ENCODE data around the gene SLC66A2. TPM values are rescaled to one million over a fixed set of nuclear protein-coding genes. Genes with fewer than 3 reads are reported as not detected.
A peak's percentile ranks its signal among the peaks of the same experiment; 100 is the strongest.

SLC66A2 gene
- total RNA-seq, 1 experiment from 2014 or later: 37.7 TPM

DNA sequence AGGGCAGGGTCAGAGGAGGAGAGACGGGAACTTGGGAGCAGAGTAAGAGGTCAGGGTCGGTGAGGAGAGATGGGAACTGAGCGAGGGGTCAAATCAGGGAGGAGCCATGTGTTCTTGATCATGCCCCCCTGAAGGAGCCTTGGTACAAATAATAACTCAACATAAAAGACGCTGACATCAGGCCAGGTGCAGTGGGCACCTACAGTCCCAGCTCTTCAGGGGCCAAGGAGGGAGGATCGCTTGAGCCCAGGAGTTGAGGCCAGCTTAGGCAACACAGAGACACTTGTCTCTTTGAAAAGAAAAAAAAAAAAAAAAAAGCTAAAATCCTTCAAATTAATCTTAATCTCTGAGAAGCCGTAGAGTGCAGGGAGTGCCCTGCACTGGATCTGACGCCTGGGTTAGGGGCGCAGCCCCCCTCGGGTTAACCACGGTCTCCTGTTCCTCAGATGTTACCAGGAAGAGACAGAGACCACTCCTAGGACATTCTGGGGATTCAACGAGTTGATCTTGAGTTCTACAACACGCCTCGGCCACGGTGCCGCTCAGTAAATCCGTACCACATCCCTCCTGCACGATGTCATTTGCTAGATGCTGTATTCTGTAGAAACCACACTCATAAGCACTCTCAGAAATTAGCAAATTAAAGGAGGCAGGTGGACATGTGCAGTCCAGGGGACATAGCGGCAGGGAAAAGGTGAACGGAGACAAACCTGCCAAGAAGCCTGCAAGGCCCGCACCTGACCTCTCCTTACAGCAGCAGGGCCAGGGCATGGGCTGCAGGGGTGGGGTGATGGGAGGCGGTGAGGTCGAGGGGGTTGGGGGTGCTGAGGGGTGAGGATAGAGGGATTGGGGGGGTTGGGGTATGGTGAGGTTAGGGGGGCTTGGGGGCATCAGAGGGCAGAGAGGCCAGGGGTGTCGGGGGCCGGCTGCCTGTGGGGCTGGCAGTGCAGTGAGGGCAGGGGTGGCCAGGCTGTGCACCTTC is 29.2 kb downstream of the SLC66A2 start:
- no peaks in the 10 kb centered on the region for H3K4me1 ChIP-seq (replicated peaks)
- DNase-seq (ENCODE audit: low read depth in 1 of 2, low spot score in 2 of 2): peak in 1 of 2 experiments; percentile 31
- no peak overlapping the region for H3K4me3 ChIP-seq
- peaks cover 20% of the 10 kb centered on the region for H3K36me3 ChIP-seq
- no peaks in the 10 kb centered on the region for H3K27me3 ChIP-seq (replicated peaks)
- H3K27ac ChIP-seq: no peak overlapping the region
- H3K9me3 ChIP-seq (replicated peaks): peaks cover 10% of the 10 kb centered on the region; the same call in 1 of the 2 replicates

DNA sequence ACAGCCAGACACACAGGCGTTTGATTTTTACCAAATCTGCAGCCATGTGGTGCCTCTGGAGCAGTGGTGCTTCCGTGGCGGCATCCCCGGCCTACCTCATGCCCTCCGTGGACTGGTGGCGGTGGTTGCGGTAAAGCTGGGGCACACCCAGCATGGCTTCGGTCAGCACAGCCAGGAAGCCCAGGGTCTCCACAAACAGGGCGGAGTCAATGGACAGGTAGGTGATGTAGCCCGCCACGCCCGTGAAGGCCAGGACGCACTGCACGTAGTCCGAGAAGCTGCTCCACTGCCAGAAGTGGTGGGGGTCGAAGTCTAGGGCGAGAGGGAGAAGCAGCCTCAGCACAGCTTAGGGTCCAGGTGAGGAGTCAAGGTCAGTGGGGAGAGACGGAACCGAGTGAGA is 32.4 kb downstream of the SLC66A2 start:
- Histone ChIP-seq H3K4me3 (no peak overlapping the region), H3K4me1 (replicated peaks) (no peaks in the 10 kb centered on the region), H3K27me3 (replicated peaks) (no peaks in the 10 kb centered on the region), H3K27ac (no peak overlapping the region), H3K9me3 (replicated peaks) (peaks cover 26% of the 10 kb centered on the region), H3K36me3 (peaks cover 39% of the 10 kb centered on the region)
- peak in 1 of 2 experiments; percentile 34 for DNase-seq (ENCODE audit: low read depth in 1 of 2, low spot score in 2 of 2)

DNA sequence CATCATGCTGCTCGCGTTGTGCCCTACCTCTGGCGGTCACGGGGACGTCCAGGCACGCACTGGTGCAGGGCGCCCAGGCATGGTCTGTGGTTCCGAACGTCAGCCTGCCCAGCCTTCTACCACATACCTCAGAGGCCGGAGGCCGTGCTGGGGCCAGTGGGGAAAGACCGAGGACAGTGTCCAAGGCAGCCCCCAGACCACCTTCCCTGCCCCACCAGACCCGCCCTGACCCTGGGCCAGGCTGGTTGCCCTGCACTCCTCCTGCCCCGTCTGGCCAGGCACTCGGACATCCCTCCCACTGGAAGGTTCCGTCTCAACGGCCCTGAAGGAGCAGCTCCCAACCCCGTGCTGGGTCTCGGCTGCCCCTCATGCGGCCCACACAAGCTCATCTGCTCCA is 32.8 kb downstream of the SLC66A2 start:
- peaks cover 39% of the 10 kb centered on the region for H3K36me3 ChIP-seq
- H3K27ac ChIP-seq: no peak overlapping the region
- peak in 1 of 2 experiments; percentile 34 for DNase-seq (ENCODE audit: low read depth in 1 of 2, low spot score in 2 of 2)
- H3K4me1 ChIP-seq (replicated peaks): no peaks in the 10 kb centered on the region
- H3K4me3 ChIP-seq: no peak overlapping the region
- H3K27me3 ChIP-seq (replicated peaks): no peaks in the 10 kb centered on the region
- H3K9me3 ChIP-seq (replicated peaks): peaks cover 26% of the 10 kb centered on the region

DNA sequence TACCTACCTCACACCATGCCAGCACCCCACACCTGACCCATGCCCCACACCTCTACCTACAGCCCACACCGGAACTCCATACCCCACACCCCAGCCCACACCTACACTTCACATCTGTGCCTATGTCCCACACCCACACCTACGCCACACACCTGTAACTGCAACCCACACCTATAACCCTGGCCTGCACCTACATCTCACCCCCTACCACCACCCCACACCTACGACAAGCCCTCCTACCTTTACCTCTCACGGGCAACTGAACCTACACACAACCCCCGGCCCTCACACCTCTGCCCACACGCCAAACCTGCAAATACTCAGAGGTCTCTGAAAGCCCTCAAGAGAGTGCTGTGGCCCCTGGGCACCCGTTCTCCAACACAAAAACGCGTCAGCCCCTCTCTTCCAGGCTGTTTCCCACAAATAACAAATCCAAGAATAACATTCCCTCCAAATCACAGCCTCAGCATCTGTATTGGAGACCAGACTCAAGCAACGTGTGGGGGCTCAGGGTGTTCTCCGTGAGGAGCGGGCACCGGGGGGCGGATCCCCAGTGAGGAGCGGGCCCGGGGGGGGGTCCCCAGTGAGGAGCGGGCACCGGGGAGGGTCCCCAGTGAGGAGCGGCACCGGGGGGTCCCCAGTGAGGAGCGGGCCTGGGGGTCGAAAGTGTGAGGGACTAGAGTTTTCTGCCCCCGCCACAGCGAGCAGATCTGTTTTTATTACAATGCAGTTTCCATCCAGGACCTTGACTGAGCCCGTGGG is 33.4 kb downstream of the SLC66A2 start:
- Histone ChIP-seq H3K9me3 (replicated peaks) (peaks cover 26% of the 10 kb centered on the region), H3K27me3 (replicated peaks) (no peaks in the 10 kb centered on the region), H3K4me3 (no peak overlapping the region), H3K36me3 (peaks cover 36% of the 10 kb centered on the region), H3K4me1 (replicated peaks) (no peaks in the 10 kb centered on the region), H3K27ac (no peak overlapping the region)
- DNase-seq (ENCODE audit: low read depth in 1 of 2, low spot score in 2 of 2): peak in 1 of 2 experiments; percentile 32

DNA sequence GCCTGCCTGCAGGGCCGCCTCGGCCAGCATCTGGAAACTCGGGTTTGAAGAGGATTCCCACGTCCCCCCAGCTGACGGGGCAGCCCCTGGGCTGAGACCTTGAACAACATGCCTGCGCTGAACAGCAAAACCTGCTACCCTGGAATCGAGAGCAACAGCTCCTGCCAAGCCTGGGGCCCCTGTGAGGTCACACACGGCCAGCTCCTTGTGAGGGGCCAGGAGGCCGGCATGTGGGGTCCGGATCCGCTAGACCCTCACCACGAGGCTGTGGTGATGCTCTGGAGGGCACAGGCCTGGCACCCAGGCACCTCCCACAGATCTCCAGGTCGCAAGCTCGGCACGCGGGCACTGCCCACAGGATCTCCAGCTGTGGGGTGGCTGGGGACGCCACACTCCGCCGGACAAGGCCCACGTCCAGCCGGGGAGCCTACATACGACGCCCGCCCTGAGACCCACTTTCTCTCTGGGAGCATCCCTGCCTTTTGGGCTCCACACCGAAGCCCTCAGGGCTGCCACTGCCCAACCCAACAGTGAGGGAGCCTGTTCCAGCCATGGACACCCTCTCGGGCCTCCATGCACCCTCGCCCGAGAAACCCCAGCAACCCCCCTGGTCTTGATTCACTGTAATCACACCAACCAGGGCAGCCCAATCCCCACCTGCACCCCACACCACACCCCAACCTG is 34.1 kb downstream of the SLC66A2 start:
- Histone ChIP-seq H3K36me3 (peaks cover 36% of the 10 kb centered on the region), H3K27ac (no peak overlapping the region), H3K27me3 (replicated peaks) (no peaks in the 10 kb centered on the region), H3K9me3 (replicated peaks) (peaks cover 28% of the 10 kb centered on the region), H3K4me3 (no peak overlapping the region), H3K4me1 (replicated peaks) (no peaks in the 10 kb centered on the region)
- peak in 1 of 2 experiments; percentile 33 for DNase-seq (ENCODE audit: low read depth in 1 of 2, low spot score in 2 of 2)

DNA sequence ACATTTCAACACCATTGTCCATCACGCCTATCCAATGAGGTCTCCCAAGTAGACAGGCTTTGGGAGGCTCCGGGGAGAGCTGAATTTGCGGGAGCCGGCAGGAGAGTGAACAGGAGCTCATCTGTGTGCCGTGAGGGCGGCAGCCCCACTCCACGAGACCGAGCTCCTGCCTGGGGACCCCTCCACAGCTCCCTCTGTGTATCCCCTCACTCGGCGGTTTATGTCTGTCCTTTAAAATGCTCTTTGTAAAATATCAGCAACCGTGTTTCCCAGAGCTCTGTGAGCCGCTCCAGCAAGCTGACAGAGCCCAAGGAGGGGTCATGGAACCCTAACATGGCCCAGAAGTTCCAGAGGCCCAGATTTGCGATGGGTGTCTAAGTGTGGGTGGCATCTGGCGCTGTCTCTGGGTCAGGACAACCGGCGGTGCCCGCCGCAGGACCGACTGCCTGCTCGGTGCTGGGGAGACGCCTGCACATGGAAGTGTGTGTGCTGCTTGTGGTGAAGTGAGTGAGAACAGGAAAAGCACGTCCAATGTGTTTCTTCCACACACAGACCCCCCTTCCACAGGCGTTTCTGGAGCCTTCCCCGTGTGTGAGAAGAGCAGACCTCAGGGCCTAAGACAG is 34.8 kb downstream of the SLC66A2 start:
- Histone ChIP-seq H3K27me3 (replicated peaks) (no peaks in the 10 kb centered on the region), H3K27ac (no peak overlapping the region), H3K4me1 (replicated peaks) (no peaks in the 10 kb centered on the region), H3K4me3 (no peak overlapping the region), H3K9me3 (replicated peaks) (peaks cover 28% of the 10 kb centered on the region), H3K36me3 (peaks cover 36% of the 10 kb centered on the region)
- DNase-seq (ENCODE audit: low read depth in 1 of 2, low spot score in 2 of 2): peak in 1 of 2 experiments; percentile 32

DNA sequence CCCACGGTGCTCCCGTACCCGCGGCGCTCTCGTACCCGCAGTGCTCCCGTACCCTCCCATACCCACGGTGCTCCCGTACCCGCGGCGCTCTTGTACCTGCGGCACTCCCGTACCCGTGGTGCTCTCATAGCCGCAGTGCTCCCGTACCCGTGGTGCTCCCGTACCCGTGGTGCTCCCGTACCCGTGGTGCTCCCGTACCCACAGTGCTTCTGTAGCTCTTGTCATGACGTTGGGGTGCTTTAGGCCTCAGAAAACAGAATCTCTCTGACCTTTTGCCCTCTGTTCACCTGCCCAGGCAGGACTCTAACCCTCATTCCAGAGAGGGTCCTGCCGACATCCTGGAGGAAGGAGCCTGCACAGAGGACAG is 35.3 kb downstream of the SLC66A2 start:
- Histone ChIP-seq H3K9me3 (replicated peaks) (peaks cover 28% of the 10 kb centered on the region), H3K27ac (no peak overlapping the region), H3K36me3 (peaks cover 36% of the 10 kb centered on the region), H3K4me1 (replicated peaks) (no peaks in the 10 kb centered on the region), H3K4me3 (no peak overlapping the region), H3K27me3 (replicated peaks) (no peaks in the 10 kb centered on the region)
- no peak for DNase-seq (ENCODE audit: low read depth in 1 of 2, low spot score in 2 of 2)

DNA sequence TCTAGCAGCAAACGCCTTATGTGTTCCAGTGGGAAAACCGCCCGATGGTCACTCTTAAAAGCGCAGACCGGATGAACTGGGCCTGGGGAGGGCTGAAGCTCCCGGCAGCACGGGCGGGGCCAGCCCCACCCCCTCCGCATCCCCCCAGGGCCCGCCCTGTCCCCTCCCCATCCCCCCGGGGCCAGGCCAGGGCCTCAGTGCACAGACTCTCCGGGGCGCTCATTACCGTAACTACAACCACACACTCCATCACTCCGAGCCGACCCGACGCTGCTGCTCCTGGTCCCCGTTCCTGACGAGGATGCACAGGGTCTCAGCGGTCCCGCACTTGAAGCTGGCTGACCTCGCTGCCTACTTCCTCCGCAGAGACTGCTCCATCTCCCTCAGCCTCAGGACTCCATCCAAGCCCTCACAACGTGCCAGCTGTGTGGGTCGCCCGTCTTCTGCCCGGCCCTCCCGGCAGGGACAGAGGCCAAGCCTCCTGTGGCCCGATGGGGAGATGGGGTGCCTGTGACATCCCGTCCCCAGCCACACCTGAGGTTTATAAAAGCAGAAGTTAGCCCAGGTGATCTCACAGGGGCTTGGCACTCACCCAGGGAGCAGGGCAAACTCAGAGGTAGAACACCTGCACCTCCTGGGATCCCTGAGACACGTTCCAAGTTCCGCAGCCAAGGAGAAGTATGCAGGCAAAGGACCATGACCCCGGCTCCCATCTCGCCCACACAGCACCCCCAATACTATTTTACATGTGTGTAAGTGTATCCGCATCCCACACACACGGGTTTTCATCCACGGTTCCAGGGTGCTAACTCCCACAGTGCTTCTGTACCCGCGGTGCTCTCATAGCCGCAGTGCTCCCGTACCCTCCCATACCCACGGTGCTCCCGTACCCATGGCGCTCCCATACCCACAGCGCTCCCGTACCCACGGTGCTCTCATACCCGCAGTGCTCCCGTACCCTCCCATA is 36.0 kb downstream of the SLC66A2 start:
- H3K9me3 ChIP-seq (replicated peaks): peaks cover 30% of the 10 kb centered on the region
- peak in 1 of 2 experiments; percentile 38 for DNase-seq (ENCODE audit: low read depth in 1 of 2, low spot score in 2 of 2)
- no peak overlapping the region for H3K27ac ChIP-seq
- no peaks in the 10 kb centered on the region for H3K27me3 ChIP-seq (replicated peaks)
- H3K4me1 ChIP-seq (replicated peaks): no peaks in the 10 kb centered on the region
- no peak overlapping the region for H3K4me3 ChIP-seq
- peaks cover 36% of the 10 kb centered on the region for H3K36me3 ChIP-seq

DNA sequence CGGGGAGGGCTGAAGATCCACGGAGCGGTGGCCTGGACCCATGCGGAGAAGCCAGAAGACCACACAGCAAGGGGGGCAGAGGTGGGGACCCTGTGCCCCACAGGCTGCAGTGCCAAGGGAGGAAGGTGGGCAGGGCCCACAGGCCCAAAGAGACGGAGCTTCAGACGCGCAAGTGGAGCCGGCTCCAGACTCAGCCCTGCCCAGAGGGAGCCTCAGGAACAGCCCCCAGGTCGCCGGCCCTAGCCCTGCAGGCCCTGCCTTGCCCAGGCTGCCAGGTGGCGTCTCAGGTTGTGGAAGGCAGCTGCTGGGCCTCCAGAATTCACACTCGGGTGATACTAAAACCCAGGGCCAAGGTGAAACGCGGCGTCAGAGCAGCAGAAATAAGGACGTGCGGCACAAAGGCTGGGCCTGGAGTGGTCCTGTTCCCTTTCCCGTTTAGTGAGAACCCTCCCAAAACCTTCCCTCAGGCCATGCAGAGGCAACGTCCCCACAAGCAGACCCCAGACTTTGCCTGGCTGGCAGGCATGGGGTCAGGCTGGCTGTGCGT is 36.8 kb downstream of the SLC66A2 start:
- H3K27me3 ChIP-seq (replicated peaks): no peaks in the 10 kb centered on the region
- peaks cover 30% of the 10 kb centered on the region for H3K9me3 ChIP-seq (replicated peaks)
- H3K36me3 ChIP-seq: peaks cover 36% of the 10 kb centered on the region
- no peak overlapping the region for H3K27ac ChIP-seq
- no peak overlapping the region for H3K4me3 ChIP-seq
- peak in 1 of 2 experiments; percentile 35 for DNase-seq (ENCODE audit: low read depth in 1 of 2, low spot score in 2 of 2)
- H3K4me1 ChIP-seq (replicated peaks): no peaks in the 10 kb centered on the region

DNA sequence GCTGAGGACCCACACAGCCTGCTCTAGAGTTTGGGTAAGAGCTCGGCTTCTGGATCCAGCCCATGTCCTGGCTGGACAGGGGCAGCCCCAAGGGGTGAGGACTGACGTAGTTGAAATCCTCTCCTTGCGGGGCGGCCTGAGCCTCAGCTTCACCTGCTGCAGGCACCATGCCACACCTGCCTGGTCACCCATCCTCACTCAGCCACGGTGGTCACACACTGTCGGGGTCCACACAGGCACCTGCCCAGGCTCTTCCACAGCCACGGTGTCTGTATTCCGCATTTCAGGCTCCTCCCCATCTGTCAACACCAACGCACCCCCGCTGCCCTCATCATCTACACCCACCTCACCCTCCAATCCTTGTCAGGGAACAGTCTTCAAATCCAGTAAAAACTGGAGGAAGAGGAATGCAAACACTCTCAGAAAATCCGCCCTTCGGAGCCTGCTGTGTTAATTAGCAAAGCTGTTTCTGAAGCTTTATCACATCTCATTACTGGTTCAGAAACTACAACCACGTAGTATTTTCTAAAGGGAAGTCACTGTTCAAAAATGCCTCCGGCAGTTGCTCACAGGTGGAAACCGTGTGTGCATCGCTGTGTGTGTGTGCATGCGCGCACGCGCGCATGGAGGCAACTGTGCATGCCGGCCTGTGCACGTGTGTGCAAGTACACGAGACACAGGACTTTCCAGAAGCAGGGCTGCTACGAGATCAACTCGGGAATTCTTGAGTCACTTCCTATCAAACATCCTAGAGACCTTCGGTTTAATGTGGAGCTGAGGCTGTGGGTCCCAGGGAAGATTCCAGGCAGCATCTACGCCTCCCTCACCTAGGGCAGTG is 38.2 kb downstream of the SLC66A2 start:
- no peak overlapping the region for H3K27ac ChIP-seq
- no peaks in the 10 kb centered on the region for H3K27me3 ChIP-seq (replicated peaks)
- H3K4me3 ChIP-seq: no peak overlapping the region
- peak in 1 of 2 experiments; percentile 39 for DNase-seq (ENCODE audit: low read depth in 1 of 2, low spot score in 2 of 2)
- peaks cover 27% of the 10 kb centered on the region for H3K9me3 ChIP-seq (replicated peaks)
- no peaks in the 10 kb centered on the region for H3K4me1 ChIP-seq (replicated peaks)
- peaks cover 33% of the 10 kb centered on the region for H3K36me3 ChIP-seq

DNA sequence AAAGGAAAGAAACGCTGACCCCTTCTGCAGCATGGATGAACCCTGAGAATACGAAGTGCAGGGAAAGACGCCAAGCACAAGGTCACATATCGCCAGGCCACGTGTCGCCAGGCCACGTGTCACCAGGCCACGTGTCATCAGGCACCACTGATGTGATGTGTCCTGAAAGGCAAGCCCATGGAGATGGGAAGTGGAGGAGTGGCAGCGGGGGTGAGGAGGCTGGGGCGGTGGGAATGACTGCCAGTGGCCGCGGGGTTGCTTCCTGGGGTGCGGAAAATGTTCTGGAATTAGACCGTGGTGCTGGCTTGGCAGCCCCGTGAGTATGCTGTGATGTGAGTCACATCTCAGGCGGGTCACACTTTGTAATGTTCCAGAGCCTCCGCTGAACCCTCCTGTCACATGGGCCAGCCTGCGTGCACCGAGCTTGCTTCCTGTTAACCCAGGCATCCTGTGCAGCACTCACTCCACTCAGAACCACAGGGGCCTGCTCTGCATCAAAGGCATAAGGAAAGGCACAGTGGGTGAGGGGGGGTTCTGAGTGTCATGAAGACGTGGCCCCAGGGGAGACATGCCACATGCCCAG is 39.0 kb downstream of the SLC66A2 start:
- peaks cover 26% of the 10 kb centered on the region for H3K9me3 ChIP-seq (replicated peaks)
- DNase-seq (ENCODE audit: low read depth in 1 of 2, low spot score in 2 of 2): peak in 1 of 2 experiments; percentile 36
- no peak overlapping the region for H3K4me3 ChIP-seq
- no peaks in the 10 kb centered on the region for H3K4me1 ChIP-seq (replicated peaks)
- H3K27ac ChIP-seq: no peak overlapping the region
- H3K36me3 ChIP-seq: peaks cover 28% of the 10 kb centered on the region
- no peaks in the 10 kb centered on the region for H3K27me3 ChIP-seq (replicated peaks)
